GM03348 (cell line): Measurements from ENCODE around the gene CYP1A2.
A peak's percentile ranks its signal among the peaks of the same experiment; 100 is the strongest.
"Not testable (repeated sequence)": the region's sequence is repeated elsewhere in the genome, so short reads cannot be mapped to it uniquely, and the experiment has no call there.

Source experiments
- DNase-seq: peaks from one replicate; pipeline ENCODE4 v3.0.0; 2012; ENCODE audit warnings: low spot score

Gene CYP1A2

GRCh38 chr15:74777769-74778598, 29.3 kb downstream of the CYP1A2 start:
- DNase-seq = no peak

- no peak for DNase-seq
These were observed 29.9 kb downstream of the CYP1A2 start for GRCh38 chr15:74778599-74778970.

GRCh38 chr15:74779162-74779648, 30.6 kb downstream of the CYP1A2 start:
- DNase-seq = no peak

GRCh38 chr15:74780523-74781430, 32.1 kb downstream of the CYP1A2 start:
- no peak for DNase-seq

- DNase-seq = peak; percentile 99
These were observed 33.0 kb downstream of the CYP1A2 start, which contains the start of gene CSK for GRCh38 chr15:74781431-74782258. CSK (plus strand) TSS chr15:74782080; CDS start chr15:74798298, 16,218 bp downstream.

- peak; percentile 79 for DNase-seq
These were observed 33.8 kb downstream of the CYP1A2 start for GRCh38 chr15:74782259-74783071.

- peak; percentile 52 for DNase-seq
These were observed 34.6 kb downstream of the CYP1A2 start for GRCh38 chr15:74783072-74783807.

- no peak for DNase-seq
These were observed 35.1 kb downstream of the CYP1A2 start for GRCh38 chr15:74783808-74784175.

GRCh38 chr15:74784426-74785193, 36.0 kb downstream of the CYP1A2 start:
- DNase-seq = no peak

- no peak for DNase-seq
These were observed 36.8 kb downstream of the CYP1A2 start for GRCh38 chr15:74785194-74786032.

GRCh38 chr15:74786081-74786480, 37.4 kb downstream of the CYP1A2 start:
- not testable (repeated sequence) for DNase-seq

- no peak for DNase-seq
These were observed 38.0 kb downstream of the CYP1A2 start for GRCh38 chr15:74786551-74787165.

GRCh38 chr15:74787251-74788041, 38.8 kb downstream of the CYP1A2 start:
- peak; percentile 84 for DNase-seq

- DNase-seq = no peak
These were observed 39.5 kb downstream of the CYP1A2 start for GRCh38 chr15:74788042-74788682.

- DNase-seq = no peak
These were observed 40.1 kb downstream of the CYP1A2 start for GRCh38 chr15:74788683-74789151.

- no peak for DNase-seq
These were observed 40.6 kb downstream of the CYP1A2 start for GRCh38 chr15:74789171-74789631.

GRCh38 chr15:74789741-74790079, 41.1 kb downstream of the CYP1A2 start:
- no peak for DNase-seq
